Left ventricle myocardium inferior (tissue), 1 donor: ENCODE measurements around the gene PRG3. TPM values are rescaled to one million over a fixed set of nuclear protein-coding genes. Genes with fewer than 3 reads are reported as not detected.

ENCODE experiments used
- DNase-seq: peaks from one replicate; pipeline ENCODE4 v3.0.0-alpha.2; 2020
- H3K27ac ChIP-seq: fragments of 200-600 bp; replicated peaks from 2 replicates; pipeline ENCODE4 v1.8.0; 2021
- H3K27me3 ChIP-seq: fragments of 200-600 bp; 2 replicates; pipeline ENCODE4 v1.8.0; 2021; ENCODE audit warnings: low read depth
- H3K36me3 ChIP-seq: fragments of 200-600 bp; 2 replicates; pipeline ENCODE4 v1.8.0; 2021
- H3K4me1 ChIP-seq: fragments of 200-600 bp; 2 replicates; pipeline ENCODE4 v1.8.0; 2021
- H3K4me3 ChIP-seq: fragments of 200-600 bp; 2 replicates; pipeline ENCODE4 v1.8.0; 2021; ENCODE audit warnings: mild to moderate bottlenecking, moderate library complexity
- H3K9me3 ChIP-seq: fragments of 200-600 bp; replicated peaks from 2 replicates; pipeline ENCODE4 v1.8.0; 2021
- CTCF ChIP-seq: fragments of 200-600 bp; IDR thresholded peaks from 2 replicates; pipeline ENCODE4 v1.8.0; 2021; ENCODE audit warnings: antibody characterized with exemption, mild to moderate bottlenecking, borderline replicate concordance
- intact Hi-C: fragments of 100-400 bp; cut with micrococcal nuclease; formaldehyde crosslinking; loops from one replicate; pipeline ENCODE4 v1.11.0; 2022
- total RNA-seq: library from RNA; stranded (reverse); fragmentation: NEBNext Ultra II Directional; extraction: Animal tissue kit (Norgen Biotek cat#: 25700); gene quantifications from one replicate; pipeline ENCODE4 v1.2.1, GENCODE V29; 2021
- donor health status: DM: no; HTN: yes; CAD: no; lungs with severe emphysema.

Gene PRG3
- total RNA-seq, 1 donor from 2014 or later, result not detected

DNA sequence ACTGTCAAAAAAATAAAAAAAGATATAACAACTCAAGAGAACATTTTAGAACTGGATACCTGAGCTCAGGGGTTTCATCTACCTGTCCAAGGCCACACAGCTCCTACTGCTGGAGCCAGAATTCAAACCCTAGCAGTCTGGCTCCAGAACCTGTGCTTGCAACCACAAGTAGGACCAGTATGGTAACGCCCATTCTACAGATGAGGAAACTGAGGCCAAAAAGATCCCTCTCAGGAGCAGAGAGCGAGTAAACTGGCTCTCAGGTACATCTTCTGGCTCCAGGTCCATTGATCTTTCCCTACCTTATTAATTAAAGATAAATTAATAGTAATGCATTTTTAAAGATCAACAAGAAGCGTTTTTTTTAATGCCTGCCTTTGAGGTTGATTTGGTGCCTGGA is 23.6 kb downstream of the PRG3 start:
- no peaks in the 10 kb centered on the region for H3K27me3 ChIP-seq

GRCh38 chr11:57356268-57356667 is 24.7 kb downstream of the PRG3 start:
- intact Hi-C loops, result no loop called here
- no peaks in the 10 kb centered on the region for H3K36me3 ChIP-seq
- peaks cover 3% of the 10 kb centered on the region for H3K9me3 ChIP-seq
- no peak for DNase-seq
- TF ChIP-seq CTCF, result no peak
- H3K27ac ChIP-seq, result no peak overlapping the region
- H3K4me3 ChIP-seq, result no peak overlapping the region
- H3K27me3 ChIP-seq, result no peaks in the 10 kb centered on the region
- H3K4me1 ChIP-seq, result peaks cover 22% of the 10 kb centered on the region

More for the DNA sequence above, 23.6 kb downstream of the PRG3 start:
- no peak overlapping the region for H3K4me3 ChIP-seq
- DNase-seq, result no peak
- H3K36me3 ChIP-seq, result no peaks in the 10 kb centered on the region
- intact Hi-C loops, result no loop called here
- peak overlapping the region; percentile 64 for H3K27ac ChIP-seq
- H3K9me3 ChIP-seq, result no peaks in the 10 kb centered on the region
- no peak for TF ChIP-seq CTCF
- H3K4me1 ChIP-seq, result peaks cover 22% of the 10 kb centered on the region

GRCh38 chr11:57354699-57355098 is 26.3 kb downstream of the PRG3 start:
- Histone ChIP-seq H3K4me3 (no peak overlapping the region), H3K27ac (no peak overlapping the region), H3K27me3 (no peaks in the 10 kb centered on the region), H3K36me3 (no peaks in the 10 kb centered on the region), H3K9me3 (peaks cover 6% of the 10 kb centered on the region), H3K4me1 (peaks cover 28% of the 10 kb centered on the region)
- no peak for TF ChIP-seq CTCF
- intact Hi-C loops, result no loop called here
- DNase-seq, result no peak

- peaks cover 6% of the 10 kb centered on the region for H3K9me3 ChIP-seq
- no peak for DNase-seq
- H3K27me3 ChIP-seq, result no peaks in the 10 kb centered on the region
- TF ChIP-seq CTCF, result no peak
- intact Hi-C loops, result no loop called here
- peaks cover 33% of the 10 kb centered on the region for H3K4me1 ChIP-seq
- H3K36me3 ChIP-seq, result no peaks in the 10 kb centered on the region
- H3K27ac ChIP-seq, result peak overlapping the region; percentile 31
- H3K4me3 ChIP-seq, result no peak overlapping the region
These were observed 27.1 kb downstream of the PRG3 start for GRCh38 chr11:57353852-57354251.

DNA sequence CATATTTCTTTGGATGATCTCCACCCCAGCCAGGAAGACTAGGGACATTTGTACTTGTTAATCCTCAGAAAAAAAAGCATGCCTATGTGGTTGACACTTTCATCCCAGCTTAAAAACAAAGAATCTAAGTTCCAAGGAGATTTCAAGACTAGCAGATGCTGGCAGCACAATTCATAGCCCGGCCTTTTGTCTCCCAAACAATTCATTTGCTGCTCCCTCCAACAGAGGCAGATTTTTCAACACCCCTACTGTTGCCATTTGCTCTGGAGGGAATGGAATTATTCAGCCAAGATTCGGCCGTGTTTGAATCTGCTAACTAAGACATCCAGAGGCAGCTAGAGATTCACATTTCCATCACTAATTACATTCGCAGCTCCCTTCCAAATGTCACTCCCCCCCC is 27.5 kb downstream of the PRG3 start:
- H3K4me1 ChIP-seq, result peaks cover 29% of the 10 kb centered on the region

More for the DNA sequence above, 27.5 kb downstream of the PRG3 start:
- intact Hi-C loops, result no loop called here
- no peak for DNase-seq
- H3K27me3 ChIP-seq, result no peaks in the 10 kb centered on the region
- no peaks in the 10 kb centered on the region for H3K36me3 ChIP-seq
- TF ChIP-seq CTCF, result no peak
- no peak overlapping the region for H3K4me3 ChIP-seq
- H3K9me3 ChIP-seq, result peaks cover 6% of the 10 kb centered on the region
- peak overlapping the region; percentile 31 for H3K27ac ChIP-seq
